Upper lobe of left lung (tissue), 6 donors: ENCODE results near the gene EMC7. TPM values are rescaled to one million over a fixed set of nuclear protein-coding genes. Genes with fewer than 3 reads are reported as not detected.
"Not testable (repeated sequence)": the region's sequence is repeated elsewhere in the genome, so short reads cannot be mapped to it uniquely, and the experiment has no call there.

Source experiments
- ATAC-seq, 2 donors: fragments of 200-7000 bp; cut with Tn5 transposase; one replicate each; pipeline ENCODE4 v1.9.1; 2022; ENCODE audit warnings: mild to moderate bottlenecking in 2 of 2, moderate library complexity in 2 of 2; ENCODE audit not compliant: low FRiP score in 2 of 2
- DNase-seq, 2 donors: peaks; one replicate each; pipeline ENCODE4 v3.0.0-alpha.2; 2019 to 2020
- H3K27ac ChIP-seq, 4 donors: fragments of 200-600 bp; sonication (generic); one replicate each; pipeline ENCODE4 v1.5.1; 2016 to 2019
- H3K27me3 ChIP-seq, 4 donors: fragments of 200-600 bp; sonication (generic); one replicate each; pipeline ENCODE4 v1.5.1; 2017 to 2019
- H3K36me3 ChIP-seq, 4 donors: fragments of 200-600 bp; sonication (generic); one replicate each; pipeline ENCODE4 v1.5.1; 2016 to 2019
- H3K4me1 ChIP-seq, 4 donors: fragments of 200-600 bp; sonication (generic); one replicate each; pipeline ENCODE4 v1.5.1; 2018 to 2019
- H3K4me3 ChIP-seq, 4 donors: fragments of 200-600 bp; sonication (generic); one replicate each; pipeline ENCODE4 v1.5.1; 2017 to 2019; ENCODE audit warnings: mild to moderate bottlenecking in 2 of 4, moderate library complexity in 1 of 4
- H3K9me3 ChIP-seq, 4 donors: fragments of 200-600 bp; sonication (generic); one replicate each; pipeline ENCODE4 v1.5.1; 2018 to 2019
- EP300 ChIP-seq, 4 donors: sonication (generic); formaldehyde crosslinking; IDR thresholded peaks; one replicate each; pipeline ENCODE4 v1.5.1; 2017; ENCODE audit warnings: antibody characterized with exemption in 4 of 4, control low read depth in 2 of 4
- POLR2A ChIP-seq, 4 donors: fragments of 450-650 bp; IDR thresholded peaks; one replicate each; pipeline ENCODE4 v1.5.1; 2016 to 2017; ENCODE audit warnings: antibody characterized with exemption in 4 of 4, mild to moderate bottlenecking in 2 of 4
- POLR2AphosphoS5 ChIP-seq, 2 donors: sonication (generic); formaldehyde crosslinking; IDR thresholded peaks; one replicate each; pipeline ENCODE4 v1.5.1; 2017; ENCODE audit warnings: antibody characterized with exemption in 2 of 2
- WGBS, 2 donors: methylation state at CpG; one replicate each; pipeline ENCODE4 v1.1.5; 2017 to 2018; 5-methylcytosine and 5-hydroxymethylcytosine counted together
- total RNA-seq, 6 donors: library from RNA; depleted of rRNA in 4 of 6; stranded (reverse); fragments of >200 nt in 4 of 6; gene quantifications; one replicate each; pipeline versions ENCODE4 v1.1.0 to v1.2.1, GENCODE V29; 2016 to 2021
- TF ChIP-seq, protein P1 (sequence below), 6 experiments: fragments of 450-650 bp in 4 of 6; fragments of 200-600 bp in 2 of 6; sonication (generic) in 2 of 6; IDR thresholded peaks; one replicate each; pipeline ENCODE4 v1.5.1; 2016 to 2019; ENCODE audit warnings: antibody characterized with exemption in 6 of 6
- donor health status: DM: no; HTN: no; CAD: no; lungs with moderate emphysema.
- donor health status: DM: no; HTN: yes; CAD: no; lungs with severe emphysema.

Gene EMC7
- total RNA-seq, 6 donors from 2014 or later, result 9.3 to 71.9 (median 46.0) TPM

- Histone ChIP-seq H3K9me3 (no peaks in the 10 kb centered on the region), H3K4me3 (no peak overlapping the region), H3K36me3 (no peaks in the 10 kb centered on the region), H3K27me3 (no peaks in the 10 kb centered on the region), H3K4me1 (no peaks in the 10 kb centered on the region), H3K27ac (no peak overlapping the region)
- TF ChIP-seq, protein P1, sequence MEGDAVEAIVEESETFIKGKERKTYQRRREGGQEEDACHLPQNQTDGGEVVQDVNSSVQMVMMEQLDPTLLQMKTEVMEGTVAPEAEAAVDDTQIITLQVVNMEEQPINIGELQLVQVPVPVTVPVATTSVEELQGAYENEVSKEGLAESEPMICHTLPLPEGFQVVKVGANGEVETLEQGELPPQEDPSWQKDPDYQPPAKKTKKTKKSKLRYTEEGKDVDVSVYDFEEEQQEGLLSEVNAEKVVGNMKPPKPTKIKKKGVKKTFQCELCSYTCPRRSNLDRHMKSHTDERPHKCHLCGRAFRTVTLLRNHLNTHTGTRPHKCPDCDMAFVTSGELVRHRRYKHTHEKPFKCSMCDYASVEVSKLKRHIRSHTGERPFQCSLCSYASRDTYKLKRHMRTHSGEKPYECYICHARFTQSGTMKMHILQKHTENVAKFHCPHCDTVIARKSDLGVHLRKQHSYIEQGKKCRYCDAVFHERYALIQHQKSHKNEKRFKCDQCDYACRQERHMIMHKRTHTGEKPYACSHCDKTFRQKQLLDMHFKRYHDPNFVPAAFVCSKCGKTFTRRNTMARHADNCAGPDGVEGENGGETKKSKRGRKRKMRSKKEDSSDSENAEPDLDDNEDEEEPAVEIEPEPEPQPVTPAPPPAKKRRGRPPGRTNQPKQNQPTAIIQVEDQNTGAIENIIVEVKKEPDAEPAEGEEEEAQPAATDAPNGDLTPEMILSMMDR (IDR thresholded peaks at IDR 0.05), result no peak
- TF ChIP-seq POLR2A (IDR thresholded peaks at IDR 0.05), result no peak
- no peak for TF ChIP-seq EP300 (IDR thresholded peaks at IDR 0.05)
- no peak for TF ChIP-seq POLR2AphosphoS5 (IDR thresholded peaks at IDR 0.05)
- DNase-seq (no peak), ATAC-seq (no peak)
- 47 to 48% methylated on average over 2 of the region's 2 CpGs for WGBS, 2 donors
These were observed 27.2 kb upstream of the EMC7 start for GRCh38 chr15:34128898-34129297.

- Histone ChIP-seq H3K27me3 (no peaks in the 10 kb centered on the region), H3K4me3 (no peak overlapping the region), H3K9me3 (no peaks in the 10 kb centered on the region), H3K27ac (no peak overlapping the region), H3K4me1 (no peaks in the 10 kb centered on the region), H3K36me3 (no peaks in the 10 kb centered on the region)
- TF ChIP-seq EP300 (IDR thresholded peaks at IDR 0.05) (no peak), POLR2AphosphoS5 (IDR thresholded peaks at IDR 0.05) (no peak), POLR2A (IDR thresholded peaks at IDR 0.05) (no peak)
- TF ChIP-seq, protein P1 (IDR thresholded peaks at IDR 0.05), result no peak
- no peak for ATAC-seq
- DNase-seq, result no peak
These were observed 24.9 kb upstream of the EMC7 start for GRCh38 chr15:34126522-34126921.

- ATAC-seq, result no peak
These were observed 24.3 kb upstream of the EMC7 start for GRCh38 chr15:34125945-34126344.

DNA sequence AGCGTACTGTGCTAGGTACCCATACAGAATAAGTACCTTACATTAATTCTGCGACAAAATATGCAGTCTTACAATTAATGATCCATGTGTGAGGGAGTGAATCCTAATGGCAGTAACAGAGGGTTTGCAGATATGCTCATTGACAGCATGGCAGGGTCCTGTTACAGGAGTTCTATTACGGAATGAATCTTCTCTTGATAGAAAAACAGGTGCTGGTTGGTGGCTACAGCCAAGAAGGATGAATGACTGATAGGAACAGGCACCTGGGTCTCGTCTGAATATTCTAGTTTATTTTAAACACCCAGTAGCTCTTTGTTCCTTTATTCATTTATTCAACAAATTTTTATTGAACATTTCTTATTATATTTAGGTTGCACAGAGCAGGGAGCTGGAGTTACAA, 23.0 kb upstream of the EMC7 start:
- Histone ChIP-seq H3K27me3 (no peaks in the 10 kb centered on the region), H3K4me1 (no peaks in the 10 kb centered on the region), H3K36me3 (no peaks in the 10 kb centered on the region), H3K9me3 (no peaks in the 10 kb centered on the region), H3K4me3 (no peak overlapping the region), H3K27ac (no peak overlapping the region)
- no peak for DNase-seq
- WGBS, 2 donors, result 79 to 82% methylated on average over 4 of the region's 4 CpGs
- TF ChIP-seq POLR2A (IDR thresholded peaks at IDR 0.05), result no peak
- TF ChIP-seq, protein P1 (IDR thresholded peaks at IDR 0.05), result no peak
- TF ChIP-seq POLR2AphosphoS5 (IDR thresholded peaks at IDR 0.05), result no peak
- TF ChIP-seq EP300 (IDR thresholded peaks at IDR 0.05), result no peak
- no peak for ATAC-seq

More at GRCh38 chr15:34125945-34126344, 24.3 kb upstream of the EMC7 start:
- no peak overlapping the region for H3K4me3 ChIP-seq
- H3K27me3 ChIP-seq, result no peaks in the 10 kb centered on the region
- no peaks in the 10 kb centered on the region for H3K9me3 ChIP-seq
- WGBS, 2 donors, result 70 to 78% methylated on average over 1 of the region's 1 CpG
- H3K27ac ChIP-seq, result no peak overlapping the region
- no peaks in the 10 kb centered on the region for H3K36me3 ChIP-seq
- no peak for DNase-seq
- TF ChIP-seq POLR2A (IDR thresholded peaks at IDR 0.05) (no peak), POLR2AphosphoS5 (IDR thresholded peaks at IDR 0.05) (no peak), EP300 (IDR thresholded peaks at IDR 0.05) (no peak)
- TF ChIP-seq, protein P1 (IDR thresholded peaks at IDR 0.05), result no peak
- no peaks in the 10 kb centered on the region for H3K4me1 ChIP-seq

GRCh38 chr15:34122771-34123183, 21.1 kb upstream of the EMC7 start:
- 78 to 81% methylated on average over 6 of the region's 6 CpGs for WGBS, 2 donors

GRCh38 chr15:34121786-34122185, 20.1 kb upstream of the EMC7 start:
- not testable (repeated sequence) for DNase-seq, H3K36me3 ChIP-seq, H3K9me3 ChIP-seq, H3K4me1 ChIP-seq, H3K27ac ChIP-seq, H3K4me3 ChIP-seq, ATAC-seq, H3K27me3 ChIP-seq
- WGBS, 2 donors, result 80 to 81% methylated on average over 12 of the region's 12 CpGs

More at GRCh38 chr15:34122771-34123183, 21.1 kb upstream of the EMC7 start:
- TF ChIP-seq POLR2AphosphoS5 (IDR thresholded peaks at IDR 0.05) (no peak), EP300 (IDR thresholded peaks at IDR 0.05) (no peak), POLR2A (IDR thresholded peaks at IDR 0.05) (no peak)
- TF ChIP-seq, protein P1 (IDR thresholded peaks at IDR 0.05), result no peak
- DNase-seq (no peak), ATAC-seq (no peak)
- no peak overlapping the region for H3K27ac ChIP-seq
- H3K36me3 ChIP-seq, result no peaks in the 10 kb centered on the region
- no peaks in the 10 kb centered on the region for H3K4me1 ChIP-seq
- no peaks in the 10 kb centered on the region for H3K27me3 ChIP-seq
- H3K9me3 ChIP-seq, result no peaks in the 10 kb centered on the region
- H3K4me3 ChIP-seq, result no peak overlapping the region

DNA sequence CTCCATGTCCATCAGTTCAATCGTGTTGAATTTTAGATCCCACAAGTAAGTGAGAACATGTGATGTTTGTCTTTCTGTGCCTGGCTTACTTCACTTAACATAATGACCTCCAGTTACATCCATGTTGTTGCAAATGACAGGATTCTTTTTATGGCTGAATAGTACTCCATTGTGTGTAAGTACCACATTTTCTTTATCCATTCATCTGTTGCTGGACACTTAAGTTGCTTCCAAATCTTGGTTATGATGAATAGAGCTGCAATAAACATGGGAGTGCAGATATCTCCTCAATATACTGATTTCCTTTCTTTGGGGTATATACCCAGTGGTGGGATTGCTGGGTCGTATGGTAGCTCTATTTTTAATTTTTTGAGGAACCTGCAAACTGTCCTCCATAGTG, 18.8 kb upstream of the EMC7 start:
- H3K36me3 ChIP-seq, H3K4me3 ChIP-seq, ATAC-seq, DNase-seq, H3K27me3 ChIP-seq, H3K9me3 ChIP-seq, H3K4me1 ChIP-seq, H3K27ac ChIP-seq: not testable (repeated sequence)
- 64 to 72% methylated on average over 2 of the region's 2 CpGs for WGBS, 2 donors
